GM23338 (cell line): ENCODE measurements around the gene SRSF3. TPM values are rescaled to one million over a fixed set of nuclear protein-coding genes. Genes with fewer than 3 reads are reported as not detected.

Experiments used
- ATAC-seq: fragments of 200-7000 bp; cut with Tn5 transposase; 3 replicates; pipeline ENCODE4 v1.9.1; 2020
- DNase-seq: peaks from one replicate; pipeline ENCODE4 v3.0.0-alpha.2; 2015; ENCODE audit warnings: low spot score
- H2AFZ ChIP-seq: fragments of 200-600 bp; sonication (generic); 2 replicates; pipeline ENCODE4 v1.8.0; 2016; ENCODE audit warnings: antibody characterized with exemption, mild to moderate bottlenecking, moderate library complexity
- H3F3A ChIP-seq: fragments of 200-600 bp; sonication (generic); replicated peaks from 2 replicates; pipeline ENCODE4 v1.8.0; 2017; ENCODE audit warnings: antibody characterized with exemption, mixed run types, low read depth
- H3K27ac ChIP-seq: fragments of 200-600 bp; sonication (generic); 2 replicates; pipeline ENCODE4 v1.6.1; 2016; ENCODE audit warnings: low read depth
- H3K27me3 ChIP-seq: fragments of 200-600 bp; sonication (generic); 2 replicates; pipeline ENCODE4 v1.8.0; 2016; ENCODE audit warnings: mild to moderate bottlenecking, mixed run types, moderate library complexity; ENCODE audit not compliant: insufficient read depth
- H3K36me3 ChIP-seq: fragments of 200-600 bp; sonication (generic); 2 replicates; pipeline ENCODE4 v1.8.0; 2016; ENCODE audit warnings: mild to moderate bottlenecking; ENCODE audit not compliant: insufficient read depth
- H3K4me1 ChIP-seq: fragments of 200-600 bp; sonication (generic); 2 replicates; pipeline ENCODE4 v1.8.0; 2016; ENCODE audit warnings: mild to moderate bottlenecking, moderate library complexity; ENCODE audit not compliant: insufficient read depth
- H3K4me2 ChIP-seq: fragments of 200-600 bp; sonication (generic); 2 replicates; pipeline ENCODE4 v1.7.1; 2017; ENCODE audit warnings: mixed run types
- H3K4me3 ChIP-seq: fragments of 200-600 bp; sonication (generic); 2 replicates; pipeline ENCODE4 v1.6.1; 2016; ENCODE audit warnings: mixed run types
- H3K79me2 ChIP-seq: fragments of 200-600 bp; sonication (generic); replicated peaks from 2 replicates; pipeline ENCODE4 v1.8.0; 2017; ENCODE audit warnings: mild to moderate bottlenecking; ENCODE audit not compliant: insufficient read depth
- H3K9me2 ChIP-seq: fragments of 200-600 bp; sonication (generic); 2 replicates; pipeline ENCODE4 v1.8.0; 2017; ENCODE audit not compliant: insufficient read depth
- H4K20me1 ChIP-seq: fragments of 200-600 bp; sonication (generic); replicated peaks from 2 replicates; pipeline ENCODE4 v1.8.0; 2017; ENCODE audit warnings: mild to moderate bottlenecking; ENCODE audit not compliant: insufficient read depth
- H3K27ac Mint-ChIP-seq: 2 replicates; pipeline ENCODE4 v1.8.0; 2020; ENCODE audit warnings: inconsistent platforms, mild to moderate bottlenecking, moderate library complexity, mixed read lengths
- H3K27me3 Mint-ChIP-seq: 3 replicates; pipeline ENCODE4 v1.8.0; 2022; ENCODE audit warnings: low read depth, mild to moderate bottlenecking, moderate library complexity, mixed read lengths, inconsistent platforms; ENCODE audit not compliant: insufficient read depth, poor library complexity
- H3K36me3 Mint-ChIP-seq: 3 replicates; pipeline ENCODE4 v1.8.0; 2021; ENCODE audit warnings: low read depth, mild to moderate bottlenecking, inconsistent platforms, moderate library complexity, mixed read lengths
- H3K4me1 Mint-ChIP-seq: 3 replicates; pipeline ENCODE4 v1.8.0; 2020; ENCODE audit warnings: mild to moderate bottlenecking, inconsistent platforms, mixed read lengths
- H3K4me3 Mint-ChIP-seq: 3 replicates; pipeline ENCODE4 v1.8.0; 2021; ENCODE audit warnings: moderate library complexity, mild to moderate bottlenecking, inconsistent platforms, mixed read lengths
- H3K9me3 Mint-ChIP-seq: 3 replicates; pipeline ENCODE4 v1.8.0; 2020; ENCODE audit warnings: moderate library complexity, mild to moderate bottlenecking, inconsistent platforms, mixed read lengths
- ETS1 ChIP-seq: IDR thresholded peaks from 2 replicates; pipeline ENCODE4 v1.6.1; 2016; ENCODE audit warnings: antibody characterized with exemption
- EZH2 ChIP-seq: fragments of 200-600 bp; sonication (generic); IDR thresholded peaks from one replicate; pipeline ENCODE4 v1.8.0; 2017; ENCODE audit warnings: antibody characterized with exemption, mild to moderate bottlenecking, low read depth; ENCODE audit not compliant: unreplicated experiment
- EZH2phosphoT487 ChIP-seq: fragments of 200-600 bp; sonication (generic); IDR thresholded peaks from one replicate; pipeline ENCODE4 v1.8.1; 2018; ENCODE audit warnings: antibody characterized with exemption; ENCODE audit not compliant: unreplicated experiment
- NANOG ChIP-seq: IDR thresholded peaks from 2 replicates; pipeline ENCODE4 v1.6.1; 2016; ENCODE audit warnings: antibody characterized with exemption, borderline replicate concordance
- ZNF331 ChIP-seq: fragments of 250-450 bp; sonication (Bioruptor Pico); IDR thresholded peaks from 2 replicates; pipeline ENCODE4 v1.5.0; 2020; ENCODE audit warnings: low read depth, mild to moderate bottlenecking, moderate library complexity
- ZNF462 ChIP-seq: fragments of 250-450 bp; sonication (Bioruptor Pico); IDR thresholded peaks from 2 replicates; pipeline ENCODE4 v1.5.0; 2020; ENCODE audit warnings: mild to moderate bottlenecking, moderate library complexity
- polyA plus RNA-seq: library from polyadenylated mRNA; unstranded; fragments of >200 nt; fragmentation: Nextera tagmentation; extraction: Ambion mirVana; gene quantifications from 2 replicates; pipeline ENCODE4 v1.2.1, GENCODE V29; 2016
- total RNA-seq: library from RNA; depleted of rRNA; stranded (reverse); fragments of >200 nt; shearing (Covaris generic); gene quantifications from 2 replicates; pipeline ENCODE4 v1.2.3, GENCODE V29; 2014

The SRSF3 gene
- total and polyA plus RNA-seq, 2 experiments from 2014 or later, result 436 to 655 TPM

- Histone ChIP-seq H3K4me3 (no peak overlapping the region), H3K4me1 (no peaks in the 10 kb centered on the region; the same call in 1 of the 2 replicates), H4K20me1 (no peaks in the 10 kb centered on the region), H3K79me2 (no peaks in the 10 kb centered on the region), H3K27me3 (no peaks in the 10 kb centered on the region), H3K4me2 (no peak overlapping the region), H3K9me2 (no peaks in the 10 kb centered on the region), H2AFZ (no peak overlapping the region), H3F3A (no peaks in the 10 kb centered on the region), H3K27ac (no peak overlapping the region), H3K36me3 (no peaks in the 10 kb centered on the region)
- H3K27ac Mint-ChIP-seq, result no peak overlapping the region
- DNase-seq (no peak), ATAC-seq (no peak)
- no peak overlapping the region for H3K4me3 Mint-ChIP-seq
- H3K27me3 Mint-ChIP-seq, result peaks cover 14% of the 10 kb centered on the region
- TF ChIP-seq NANOG (no peak), EZH2 (no peak), EZH2phosphoT487 (no peak), ETS1 (no peak), ZNF331 (CRISPR knock-in tag) (no peak), ZNF462 (no peak)
- no peaks in the 10 kb centered on the region for H3K9me3 Mint-ChIP-seq
- no peaks in the 10 kb centered on the region for H3K36me3 Mint-ChIP-seq
- H3K4me1 Mint-ChIP-seq, result peaks cover 4% of the 10 kb centered on the region; the same call in 2 of the 3 replicates
Measured at GRCh38 chr6:36622901-36623546, 28.9 kb downstream of the SRSF3 start.
